ENCODE results near the gene ZNF488. TPM values are rescaled to one million over a fixed set of nuclear protein-coding genes. Genes with fewer than 3 reads are reported as not detected.

The ZNF488 gene
- total RNA-seq, 1 donor from 2014 or later, result 1.6 TPM

GRCh38 chr10:47332946-47333345 is 51.1 kb downstream of the ZNF488 start:
- Histone ChIP-seq H3K27ac (ENCODE audit: low read depth, low read length) (no peak overlapping the region), H3K9me3 (ENCODE audit: control insufficient read depth in 3 of 3, low read length in 3 of 3) (no peaks in the 10 kb centered on the region), H3K4me1 (ENCODE audit: control insufficient read depth in 3 of 3, insufficient read depth in 3 of 3, low read length in 3 of 3) (no peaks in the 10 kb centered on the region), H3K27me3 (ENCODE audit: control insufficient read depth in 3 of 3, insufficient read depth in 3 of 3, low read length in 3 of 3) (peaks cover 0 to 18% (median 5%) of the 10 kb centered on the region in 3 donors), H3K36me3 (ENCODE audit: control insufficient read depth in 3 of 3, insufficient read depth in 3 of 3, low read length in 3 of 3) (no peaks in the 10 kb centered on the region), H3K9ac (ENCODE audit: low read depth in 1 of 3, low read length in 3 of 3) (no peak overlapping the region), H3K4me3 (ENCODE audit: low read length in 3 of 3) (no peak overlapping the region)

- no peaks in the 10 kb centered on the region for H3K36me3 ChIP-seq (ENCODE audit: control insufficient read depth in 3 of 3, insufficient read depth in 3 of 3, low read length in 3 of 3)
- no peak overlapping the region for H3K27ac ChIP-seq (ENCODE audit: low read depth, low read length)
- no peaks in the 10 kb centered on the region for H3K9me3 ChIP-seq (ENCODE audit: control insufficient read depth in 3 of 3, low read length in 3 of 3)
- peaks cover 0 to 18% (median 5%) of the 10 kb centered on the region in 3 donors for H3K27me3 ChIP-seq (ENCODE audit: control insufficient read depth in 3 of 3, insufficient read depth in 3 of 3, low read length in 3 of 3)
- H3K4me3 ChIP-seq (ENCODE audit: low read length in 3 of 3), result no peak overlapping the region
- H3K4me1 ChIP-seq (ENCODE audit: control insufficient read depth in 3 of 3, insufficient read depth in 3 of 3, low read length in 3 of 3), result no peaks in the 10 kb centered on the region
- no peak overlapping the region for H3K9ac ChIP-seq (ENCODE audit: low read depth in 1 of 3, low read length in 3 of 3)
Measured at GRCh38 chr10:47332371-47332770, 51.7 kb downstream of the ZNF488 start.

GRCh38 chr10:47331954-47332353 is 52.1 kb downstream of the ZNF488 start:
- Histone ChIP-seq H3K9me3 (ENCODE audit: control insufficient read depth in 3 of 3, low read length in 3 of 3) (no peaks in the 10 kb centered on the region), H3K9ac (ENCODE audit: low read depth in 1 of 3, low read length in 3 of 3) (no peak overlapping the region), H3K27ac (ENCODE audit: low read depth, low read length) (no peak overlapping the region), H3K4me1 (ENCODE audit: control insufficient read depth in 3 of 3, insufficient read depth in 3 of 3, low read length in 3 of 3) (peaks cover 0 to under 1% (median 0%) of the 10 kb centered on the region in 3 donors), H3K4me3 (ENCODE audit: low read length in 3 of 3) (no peak overlapping the region), H3K27me3 (ENCODE audit: control insufficient read depth in 3 of 3, insufficient read depth in 3 of 3, low read length in 3 of 3) (peaks cover 0 to 18% (median 5%) of the 10 kb centered on the region in 3 donors), H3K36me3 (ENCODE audit: control insufficient read depth in 3 of 3, insufficient read depth in 3 of 3, low read length in 3 of 3) (no peaks in the 10 kb centered on the region)

- no peak overlapping the region for H3K9ac ChIP-seq (ENCODE audit: low read depth in 1 of 3, low read length in 3 of 3)
- peaks cover 0 to 5% (median 2%) of the 10 kb centered on the region in 3 donors for H3K4me1 ChIP-seq (ENCODE audit: control insufficient read depth in 3 of 3, insufficient read depth in 3 of 3, low read length in 3 of 3)
- H3K27me3 ChIP-seq (ENCODE audit: control insufficient read depth in 3 of 3, insufficient read depth in 3 of 3, low read length in 3 of 3), result peaks cover 0 to 18% (median 5%) of the 10 kb centered on the region in 3 donors
- no peaks in the 10 kb centered on the region for H3K9me3 ChIP-seq (ENCODE audit: control insufficient read depth in 3 of 3, low read length in 3 of 3)
- no peak overlapping the region for H3K4me3 ChIP-seq (ENCODE audit: low read length in 3 of 3)
- no peak overlapping the region for H3K27ac ChIP-seq (ENCODE audit: low read depth, low read length)
- no peaks in the 10 kb centered on the region for H3K36me3 ChIP-seq (ENCODE audit: control insufficient read depth in 3 of 3, insufficient read depth in 3 of 3, low read length in 3 of 3)
Measured at GRCh38 chr10:47331491-47331890, 52.6 kb downstream of the ZNF488 start.

- no peak overlapping the region for H3K4me3 ChIP-seq (ENCODE audit: low read length in 3 of 3)
- H3K27me3 ChIP-seq (ENCODE audit: control insufficient read depth in 3 of 3, insufficient read depth in 3 of 3, low read length in 3 of 3), result peaks cover 0 to 16% (median 5%) of the 10 kb centered on the region in 3 donors
- no peaks in the 10 kb centered on the region for H3K9me3 ChIP-seq (ENCODE audit: control insufficient read depth in 3 of 3, low read length in 3 of 3)
- H3K27ac ChIP-seq (ENCODE audit: low read depth, low read length), result no peak overlapping the region
- no peak overlapping the region for H3K9ac ChIP-seq (ENCODE audit: low read depth in 1 of 3, low read length in 3 of 3)
- peaks cover 2 to 9% (median 2%) of the 10 kb centered on the region in 3 donors for H3K4me1 ChIP-seq (ENCODE audit: control insufficient read depth in 3 of 3, insufficient read depth in 3 of 3, low read length in 3 of 3)
- no peaks in the 10 kb centered on the region for H3K36me3 ChIP-seq (ENCODE audit: control insufficient read depth in 3 of 3, insufficient read depth in 3 of 3, low read length in 3 of 3)
Measured at GRCh38 chr10:47330804-47331203, 53.3 kb downstream of the ZNF488 start.

- Histone ChIP-seq H3K9ac (ENCODE audit: low read depth in 1 of 3, low read length in 3 of 3) (no peak overlapping the region), H3K4me3 (ENCODE audit: low read length in 3 of 3) (no peak overlapping the region), H3K36me3 (ENCODE audit: control insufficient read depth in 3 of 3, insufficient read depth in 3 of 3, low read length in 3 of 3) (no peaks in the 10 kb centered on the region), H3K9me3 (ENCODE audit: control insufficient read depth in 3 of 3, low read length in 3 of 3) (no peaks in the 10 kb centered on the region), H3K27me3 (ENCODE audit: control insufficient read depth in 3 of 3, insufficient read depth in 3 of 3, low read length in 3 of 3) (peaks cover 0 to 12% (median 5%) of the 10 kb centered on the region in 3 donors), H3K27ac (ENCODE audit: low read depth, low read length) (no peak overlapping the region), H3K4me1 (ENCODE audit: control insufficient read depth in 3 of 3, insufficient read depth in 3 of 3, low read length in 3 of 3) (peaks cover 2 to 9% (median 2%) of the 10 kb centered on the region in 3 donors)
Measured at GRCh38 chr10:47330366-47330765, 53.7 kb downstream of the ZNF488 start.

GRCh38 chr10:47329855-47330254 is 54.2 kb downstream of the ZNF488 start:
- no peaks in the 10 kb centered on the region for H3K9me3 ChIP-seq (ENCODE audit: control insufficient read depth in 3 of 3, low read length in 3 of 3)
- no peak overlapping the region for H3K27ac ChIP-seq (ENCODE audit: low read depth, low read length)
- H3K4me1 ChIP-seq (ENCODE audit: control insufficient read depth in 3 of 3, insufficient read depth in 3 of 3, low read length in 3 of 3), result peaks cover 2 to 9% (median 2%) of the 10 kb centered on the region in 3 donors
- H3K27me3 ChIP-seq (ENCODE audit: control insufficient read depth in 3 of 3, insufficient read depth in 3 of 3, low read length in 3 of 3), result peaks cover 0 to 12% (median 5%) of the 10 kb centered on the region in 3 donors
- no peak overlapping the region for H3K4me3 ChIP-seq (ENCODE audit: low read length in 3 of 3)
- H3K9ac ChIP-seq (ENCODE audit: low read depth in 1 of 3, low read length in 3 of 3), result no peak overlapping the region
- H3K36me3 ChIP-seq (ENCODE audit: control insufficient read depth in 3 of 3, insufficient read depth in 3 of 3, low read length in 3 of 3), result no peaks in the 10 kb centered on the region

- Histone ChIP-seq H3K36me3 (ENCODE audit: control insufficient read depth in 3 of 3, insufficient read depth in 3 of 3, low read length in 3 of 3) (no peaks in the 10 kb centered on the region), H3K9ac (ENCODE audit: low read depth in 1 of 3, low read length in 3 of 3) (no peak overlapping the region), H3K27ac (ENCODE audit: low read depth, low read length) (no peak overlapping the region), H3K4me3 (ENCODE audit: low read length in 3 of 3) (no peak overlapping the region), H3K27me3 (ENCODE audit: control insufficient read depth in 3 of 3, insufficient read depth in 3 of 3, low read length in 3 of 3) (no peaks in the 10 kb centered on the region), H3K9me3 (ENCODE audit: control insufficient read depth in 3 of 3, low read length in 3 of 3) (no peaks in the 10 kb centered on the region), H3K4me1 (ENCODE audit: control insufficient read depth in 3 of 3, insufficient read depth in 3 of 3, low read length in 3 of 3) (peaks cover 2 to 9% (median 2%) of the 10 kb centered on the region in 3 donors)
Measured at GRCh38 chr10:47326927-47327330, 57.2 kb downstream of the ZNF488 start.

GRCh38 chr10:47326306-47326926 is 57.7 kb downstream of the ZNF488 start:
- H3K9ac ChIP-seq (ENCODE audit: low read depth in 1 of 3, low read length in 3 of 3), result no peak overlapping the region
- H3K4me3 ChIP-seq (ENCODE audit: low read length in 3 of 3), result no peak overlapping the region
- H3K27ac ChIP-seq (ENCODE audit: low read depth, low read length), result no peak overlapping the region
- no peaks in the 10 kb centered on the region for H3K9me3 ChIP-seq (ENCODE audit: control insufficient read depth in 3 of 3, low read length in 3 of 3)
- no peaks in the 10 kb centered on the region for H3K36me3 ChIP-seq (ENCODE audit: control insufficient read depth in 3 of 3, insufficient read depth in 3 of 3, low read length in 3 of 3)
- no peaks in the 10 kb centered on the region for H3K27me3 ChIP-seq (ENCODE audit: control insufficient read depth in 3 of 3, insufficient read depth in 3 of 3, low read length in 3 of 3)
- peaks cover 2 to 9% (median 2%) of the 10 kb centered on the region in 3 donors for H3K4me1 ChIP-seq (ENCODE audit: control insufficient read depth in 3 of 3, insufficient read depth in 3 of 3, low read length in 3 of 3)

- no peaks in the 10 kb centered on the region for H3K36me3 ChIP-seq (ENCODE audit: control insufficient read depth in 3 of 3, insufficient read depth in 3 of 3, low read length in 3 of 3)
- no peaks in the 10 kb centered on the region for H3K9me3 ChIP-seq (ENCODE audit: control insufficient read depth in 3 of 3, low read length in 3 of 3)
- no peak overlapping the region for H3K4me3 ChIP-seq (ENCODE audit: low read length in 3 of 3)
- H3K27ac ChIP-seq (ENCODE audit: low read depth, low read length), result no peak overlapping the region
- H3K27me3 ChIP-seq (ENCODE audit: control insufficient read depth in 3 of 3, insufficient read depth in 3 of 3, low read length in 3 of 3), result peaks cover 0 to 3% (median 0%) of the 10 kb centered on the region in 3 donors
- H3K4me1 ChIP-seq (ENCODE audit: control insufficient read depth in 3 of 3, insufficient read depth in 3 of 3, low read length in 3 of 3), result peaks cover 2 to 9% (median 2%) of the 10 kb centered on the region in 3 donors
- no peak overlapping the region for H3K9ac ChIP-seq (ENCODE audit: low read depth in 1 of 3, low read length in 3 of 3)
Measured at GRCh38 chr10:47325303-47326291, 58.5 kb downstream of the ZNF488 start.

Data from skeletal muscle tissue (tissue), 4 donors.